ENCODE results near the gene ARHGEF11.

The ARHGEF11 gene

GRCh38 chr1:157044326-157044725 is 1.2 kb downstream of the ARHGEF11 start:
- DNase-seq = no peak

GRCh38 chr1:157043685-157044084 is 1.9 kb downstream of the ARHGEF11 start:
- no peak for DNase-seq

- DNase-seq = no peak
Observed at GRCh38 chr1:157042846-157043245, 2.7 kb downstream of the ARHGEF11 start.

GRCh38 chr1:157040802-157041201 is 4.7 kb downstream of the ARHGEF11 start:
- no peak for DNase-seq

GRCh38 chr1:157035121-157035520 is 10.4 kb downstream of the ARHGEF11 start:
- no peak for DNase-seq

GRCh38 chr1:157034137-157034800 is 11.3 kb downstream of the ARHGEF11 start:
- DNase-seq = no peak

- no peak for DNase-seq
Observed at GRCh38 chr1:157033357-157033876, 12.1 kb downstream of the ARHGEF11 start.

- DNase-seq = no peak
Observed at GRCh38 chr1:157032303-157032702, 13.2 kb downstream of the ARHGEF11 start.

GRCh38 chr1:157030728-157031127 is 14.8 kb downstream of the ARHGEF11 start:
- no peak for DNase-seq

- DNase-seq = no peak
Observed at GRCh38 chr1:157028674-157029073, 16.9 kb downstream of the ARHGEF11 start.

GRCh38 chr1:157025856-157026255 is 19.7 kb downstream of the ARHGEF11 start:
- DNase-seq = no peak

- no peak for DNase-seq
Observed at GRCh38 chr1:157025385-157025784, 20.2 kb downstream of the ARHGEF11 start.

- no peak for DNase-seq
Observed at GRCh38 chr1:157021688-157022087, 23.9 kb downstream of the ARHGEF11 start.

- DNase-seq = no peak
Observed at GRCh38 chr1:157019457-157019856, 26.1 kb downstream of the ARHGEF11 start.

GRCh38 chr1:157011845-157012244 is 33.7 kb downstream of the ARHGEF11 start:
- no peak for DNase-seq

GRCh38 chr1:157008502-157008901 is 37.0 kb downstream of the ARHGEF11 start:
- no peak for DNase-seq

- DNase-seq = no peak
Observed at GRCh38 chr1:157007306-157007705, 38.2 kb downstream of the ARHGEF11 start.

GRCh38 chr1:157006676-157007075 is 38.9 kb downstream of the ARHGEF11 start:
- no peak for DNase-seq

GRCh38 chr1:157005965-157006364 is 39.6 kb downstream of the ARHGEF11 start:
- no peak for DNase-seq

GRCh38 chr1:157004806-157005205 is 40.7 kb downstream of the ARHGEF11 start:
- DNase-seq = no peak

GRCh38 chr1:157004327-157004726 is 41.2 kb downstream of the ARHGEF11 start:
- no peak for DNase-seq

GRCh38 chr1:157001304-157001703 is 44.2 kb downstream of the ARHGEF11 start:
- DNase-seq = no peak

GRCh38 chr1:157000686-157001085 is 44.9 kb downstream of the ARHGEF11 start:
- no peak for DNase-seq

- DNase-seq = no peak
Observed at GRCh38 chr1:156999596-157000320, 45.8 kb downstream of the ARHGEF11 start.
